Measurements from ENCODE around the gene SMLR1. TPM values are rescaled to one million over a fixed set of nuclear protein-coding genes. Genes with fewer than 3 reads are reported as not detected.

Gene SMLR1
- total RNA-seq, 3 donors from 2014 or later, result not detected

DNA sequence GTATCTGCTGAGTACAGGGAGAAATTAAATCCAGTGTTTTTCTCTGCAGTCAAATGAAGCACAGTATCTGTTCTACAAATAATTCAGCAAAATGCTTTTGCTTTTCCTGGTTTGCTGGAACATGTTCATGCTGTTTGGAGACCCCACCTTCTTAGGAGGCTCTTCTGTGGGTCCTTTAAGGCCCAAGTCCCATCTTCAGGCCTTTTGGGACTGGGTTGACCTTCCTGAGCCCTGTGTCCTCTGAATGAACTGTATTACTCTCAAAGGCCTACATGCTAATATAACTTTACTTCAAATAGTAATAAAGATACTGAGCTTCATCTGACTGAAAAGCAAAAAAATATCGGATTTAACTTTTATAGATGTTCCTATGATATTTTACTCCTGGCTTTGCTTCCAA is 19.3 kb downstream of the SMLR1 start:
- Histone ChIP-seq H3K36me3 (no peaks in the 10 kb centered on the region), H3K9me3 (no peaks in the 10 kb centered on the region), H3K27ac (no peak overlapping the region), H3K27me3 (no peaks in the 10 kb centered on the region), H3K4me1 (no peaks in the 10 kb centered on the region), H3K4me3 (no peak overlapping the region)
- intact Hi-C loops (cut with DNase I; ENCODE audit: low total_unique reads), result no loop called here
- no peak for TF ChIP-seq POLR2AphosphoS5 (IDR thresholded peaks at IDR 0.05)
- no peak for TF ChIP-seq POLR2A (IDR thresholded peaks at IDR 0.05)
- TF ChIP-seq, protein P1, sequence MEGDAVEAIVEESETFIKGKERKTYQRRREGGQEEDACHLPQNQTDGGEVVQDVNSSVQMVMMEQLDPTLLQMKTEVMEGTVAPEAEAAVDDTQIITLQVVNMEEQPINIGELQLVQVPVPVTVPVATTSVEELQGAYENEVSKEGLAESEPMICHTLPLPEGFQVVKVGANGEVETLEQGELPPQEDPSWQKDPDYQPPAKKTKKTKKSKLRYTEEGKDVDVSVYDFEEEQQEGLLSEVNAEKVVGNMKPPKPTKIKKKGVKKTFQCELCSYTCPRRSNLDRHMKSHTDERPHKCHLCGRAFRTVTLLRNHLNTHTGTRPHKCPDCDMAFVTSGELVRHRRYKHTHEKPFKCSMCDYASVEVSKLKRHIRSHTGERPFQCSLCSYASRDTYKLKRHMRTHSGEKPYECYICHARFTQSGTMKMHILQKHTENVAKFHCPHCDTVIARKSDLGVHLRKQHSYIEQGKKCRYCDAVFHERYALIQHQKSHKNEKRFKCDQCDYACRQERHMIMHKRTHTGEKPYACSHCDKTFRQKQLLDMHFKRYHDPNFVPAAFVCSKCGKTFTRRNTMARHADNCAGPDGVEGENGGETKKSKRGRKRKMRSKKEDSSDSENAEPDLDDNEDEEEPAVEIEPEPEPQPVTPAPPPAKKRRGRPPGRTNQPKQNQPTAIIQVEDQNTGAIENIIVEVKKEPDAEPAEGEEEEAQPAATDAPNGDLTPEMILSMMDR (IDR thresholded peaks at IDR 0.05), result no peak
- DNase-seq (ENCODE audit: low spot score in 2 of 2), result no peak

DNA sequence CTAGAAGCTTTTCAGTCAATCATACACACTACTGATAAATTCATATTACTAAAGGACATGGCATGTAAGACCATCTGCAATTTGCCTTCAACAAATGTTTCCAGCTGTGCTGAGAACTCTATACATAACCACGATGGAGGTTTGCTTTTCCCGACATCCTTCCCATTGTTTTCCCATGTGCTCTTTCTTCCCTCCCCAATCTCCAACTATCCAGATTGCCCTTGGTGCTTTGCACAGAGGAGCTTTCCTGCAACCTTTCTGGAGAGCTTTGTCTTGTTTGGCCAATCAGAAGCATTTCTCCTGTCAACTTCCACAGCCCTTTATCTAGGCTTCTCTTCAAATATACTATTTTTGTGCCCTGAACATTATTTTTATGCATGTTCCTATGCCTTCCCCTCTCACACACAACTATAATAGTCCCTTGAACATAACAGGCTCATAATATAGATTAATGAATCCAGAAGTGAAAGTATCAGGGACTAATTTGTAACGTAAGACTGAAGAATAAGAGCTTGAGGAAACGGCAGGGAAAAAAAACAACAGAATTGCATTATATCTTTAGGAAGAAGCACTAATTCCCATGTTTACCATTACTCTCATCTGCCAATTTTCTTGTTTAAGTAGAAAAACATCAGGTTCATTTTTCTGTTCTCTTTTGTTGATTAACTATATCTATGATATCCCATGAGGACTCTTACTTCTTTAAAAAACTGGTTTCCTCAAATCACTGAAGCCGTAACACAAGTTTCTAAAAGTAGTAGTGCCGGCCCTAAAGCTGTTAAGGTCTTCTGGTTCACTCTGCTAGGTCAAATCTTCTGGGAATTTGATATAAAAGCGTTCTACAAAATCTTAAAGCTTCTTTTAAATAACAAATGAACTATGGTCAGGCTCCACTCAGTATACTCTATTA is 20.1 kb downstream of the SMLR1 start:
- no peaks in the 10 kb centered on the region for H3K27me3 ChIP-seq
- no peak overlapping the region for H3K4me3 ChIP-seq
- no peaks in the 10 kb centered on the region for H3K9me3 ChIP-seq
- H3K36me3 ChIP-seq, result no peaks in the 10 kb centered on the region
- TF ChIP-seq, protein P1 (IDR thresholded peaks at IDR 0.05), result no peak
- no peak for TF ChIP-seq POLR2A (IDR thresholded peaks at IDR 0.05)
- TF ChIP-seq POLR2AphosphoS5 (IDR thresholded peaks at IDR 0.05), result no peak
- H3K27ac ChIP-seq, result peak overlapping the region in 1 of 2 donors; percentile 4
- H3K4me1 ChIP-seq, result no peaks in the 10 kb centered on the region
- no peak for DNase-seq (ENCODE audit: low spot score in 2 of 2)
- intact Hi-C loops (cut with DNase I; ENCODE audit: low total_unique reads), result no loop called here

DNA sequence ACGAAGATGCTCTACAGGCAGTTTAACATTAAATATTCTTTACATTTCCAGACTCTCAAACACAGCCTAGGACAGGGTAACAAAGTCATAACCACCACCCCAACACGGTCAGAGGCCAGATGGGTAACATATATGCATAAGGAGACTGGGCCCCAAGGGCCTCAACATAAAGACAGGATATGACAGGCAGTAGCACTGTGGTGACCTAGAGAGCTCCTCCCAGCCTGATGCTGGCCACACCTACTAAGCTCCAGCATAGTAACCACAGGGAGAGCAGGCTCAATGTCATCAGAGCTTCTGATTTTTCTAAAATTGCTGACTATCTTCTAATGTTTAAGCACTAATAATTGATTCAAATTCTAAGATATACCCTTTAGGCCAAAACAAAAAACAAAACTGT is 21.7 kb downstream of the SMLR1 start:
- H3K4me3 ChIP-seq, result no peak overlapping the region
- intact Hi-C loops (cut with DNase I; ENCODE audit: low total_unique reads), result no loop called here
- no peaks in the 10 kb centered on the region for H3K4me1 ChIP-seq
- H3K36me3 ChIP-seq, result no peaks in the 10 kb centered on the region
- H3K27ac ChIP-seq, result no peak overlapping the region
- H3K27me3 ChIP-seq, result no peaks in the 10 kb centered on the region
- H3K9me3 ChIP-seq, result no peaks in the 10 kb centered on the region
- no peak for TF ChIP-seq POLR2AphosphoS5 (IDR thresholded peaks at IDR 0.05)
- no peak for TF ChIP-seq POLR2A (IDR thresholded peaks at IDR 0.05)
- TF ChIP-seq, protein P1 (IDR thresholded peaks at IDR 0.05), result no peak
- no peak for DNase-seq (ENCODE audit: low spot score in 2 of 2)

DNA sequence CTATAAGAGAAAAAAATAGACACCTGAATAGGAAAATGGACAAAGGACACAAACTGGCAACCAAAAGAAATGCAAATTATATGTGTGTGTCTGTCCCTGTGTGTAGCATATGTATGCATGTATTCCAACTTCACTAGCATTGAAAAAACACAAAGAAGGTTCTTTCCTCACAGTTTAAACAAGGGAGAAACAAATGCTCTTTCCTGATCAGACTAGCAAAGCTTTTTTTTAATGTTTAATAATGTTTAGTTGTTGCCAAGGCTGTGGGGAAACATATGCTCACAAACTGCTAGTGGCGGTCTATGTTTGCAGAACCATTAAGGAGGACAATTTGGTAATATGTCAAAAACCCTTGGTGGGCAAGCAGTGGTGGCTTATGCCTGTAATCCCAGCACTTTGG is 22.4 kb downstream of the SMLR1 start:
- no peak overlapping the region for H3K4me3 ChIP-seq

DNA sequence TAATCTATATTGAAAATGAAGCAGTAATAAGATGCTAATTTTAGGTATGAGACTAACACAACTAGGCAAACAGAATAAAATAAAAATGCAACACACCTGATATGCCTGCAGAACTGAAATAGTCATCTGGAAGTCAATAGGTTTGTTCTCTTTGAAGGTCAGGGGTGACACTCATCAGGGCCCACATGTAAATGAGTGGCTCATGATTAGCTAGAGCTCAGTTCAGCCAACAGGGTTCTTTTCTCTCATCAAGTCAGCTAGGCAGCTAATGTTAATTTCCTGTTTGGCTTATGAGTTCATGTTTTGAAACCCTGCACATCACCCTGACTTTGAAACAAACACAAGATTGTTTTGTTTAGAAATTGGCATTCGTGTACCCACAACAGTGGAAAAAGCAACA is 23.8 kb downstream of the SMLR1 start:
- H3K27ac ChIP-seq, result no peak overlapping the region
- no peaks in the 10 kb centered on the region for H3K36me3 ChIP-seq
- TF ChIP-seq POLR2AphosphoS5 (IDR thresholded peaks at IDR 0.05) (no peak), POLR2A (IDR thresholded peaks at IDR 0.05) (no peak)
- TF ChIP-seq, protein P1 (IDR thresholded peaks at IDR 0.05), result no peak
- no peak overlapping the region for H3K4me3 ChIP-seq
- intact Hi-C loops (cut with DNase I; ENCODE audit: low total_unique reads), result no loop called here
- H3K4me1 ChIP-seq, result no peaks in the 10 kb centered on the region
- H3K27me3 ChIP-seq, result no peaks in the 10 kb centered on the region
- H3K9me3 ChIP-seq, result no peaks in the 10 kb centered on the region
- no peak for DNase-seq (ENCODE audit: low spot score in 2 of 2)

More for the DNA sequence above, 22.4 kb downstream of the SMLR1 start:
- H3K27me3 ChIP-seq, result no peaks in the 10 kb centered on the region
- H3K4me1 ChIP-seq, result no peaks in the 10 kb centered on the region
- no peak for DNase-seq (ENCODE audit: low spot score in 2 of 2)
- no peaks in the 10 kb centered on the region for H3K9me3 ChIP-seq
- no peaks in the 10 kb centered on the region for H3K36me3 ChIP-seq
- TF ChIP-seq POLR2A (IDR thresholded peaks at IDR 0.05), result no peak
- no peak for TF ChIP-seq POLR2AphosphoS5 (IDR thresholded peaks at IDR 0.05)
- TF ChIP-seq, protein P1 (IDR thresholded peaks at IDR 0.05), result no peak
- intact Hi-C loops (cut with DNase I; ENCODE audit: low total_unique reads), result no loop called here
- no peak overlapping the region for H3K27ac ChIP-seq
